GM12873 (cell line): ENCODE data around the gene FAM13A.

Source experiments
- CTCF ChIP-seq: IDR thresholded peaks from 2 replicates; pipeline ENCODE4 v1.5.1; 2012; ENCODE audit warnings: low read depth, mild to moderate bottlenecking, moderate library complexity, low read length, control low read depth; ENCODE audit not compliant: insufficient read depth; ENCODE audit errors: missing control alignments

The FAM13A gene

GRCh38 chr4:89077761-89078160 is 20.8 kb upstream of the FAM13A start:
- no peak for TF ChIP-seq CTCF

GRCh38 chr4:89072921-89073320 is 15.9 kb upstream of the FAM13A start:
- TF ChIP-seq CTCF = no peak

- no peak for TF ChIP-seq CTCF
Measured at GRCh38 chr4:89071311-89071710, 14.3 kb upstream of the FAM13A start.

- no peak for TF ChIP-seq CTCF
Measured at GRCh38 chr4:89070041-89070440, 13.1 kb upstream of the FAM13A start.

GRCh38 chr4:89069481-89069880 is 12.5 kb upstream of the FAM13A start:
- no peak for TF ChIP-seq CTCF

- no peak for TF ChIP-seq CTCF
Measured at GRCh38 chr4:89067417-89067816, 10.4 kb upstream of the FAM13A start.

- TF ChIP-seq CTCF = no peak
Measured at GRCh38 chr4:89064848-89065247, 7.9 kb upstream of the FAM13A start.
